OCI-LY7 (cell line): ENCODE data around the gene LPCAT3. TPM values are rescaled to one million over a fixed set of nuclear protein-coding genes. Genes with fewer than 3 reads are reported as not detected.

Experiments
- BruUV-seq: library from RNA; stranded (reverse); fragments of 400-500 nt; replicated peaks from 2 replicates; lab custom pipeline; 2021; lab: Mats Ljungman, UMichigan
- CTCF ChIA-PET: fragments of 300-600 bp; sonication (Branson Sonifier 250); formaldehyde crosslinking; loops from one replicate; lab custom pipeline; 2022; ENCODE audit warnings: antibody characterized with exemption; ENCODE audit not compliant: unreplicated experiment; lab: Charles Lee
- POLR2A ChIA-PET: fragments of 300-600 bp; sonication (Branson Sonifier 250); formaldehyde crosslinking; loops from one replicate; lab custom pipeline; 2022; ENCODE audit warnings: antibody characterized with exemption; lab: Charles Lee
- DNase-seq: peaks from one replicate; pipeline ENCODE4 v3.0.0-alpha.2; 2015; ENCODE audit warnings: low spot score
- H2AFZ ChIP-seq: fragments of 200-600 bp; sonication (generic), shearing (Covaris generic); 2 replicates; pipeline ENCODE4 v1.6.1; 2014; ENCODE audit warnings: mild to moderate bottlenecking, antibody characterized with exemption, low read length, moderate library complexity
- H3K27ac ChIP-seq: fragments of 200-600 bp; sonication (generic); 2 replicates; pipeline ENCODE4 v1.5.1; 2014; ENCODE audit warnings: mixed run types, low read depth, mild to moderate bottlenecking, moderate library complexity, low read length, inconsistent platforms; ENCODE audit not compliant: poor library complexity, severe bottlenecking
- H3K36me3 ChIP-seq: fragments of 200-600 bp; sonication (generic); 2 replicates; pipeline ENCODE4 v1.6.1; 2014; ENCODE audit warnings: mild to moderate bottlenecking, antibody characterized with exemption, low read length, moderate library complexity, mixed read lengths; ENCODE audit not compliant: insufficient read depth
- H3K4me1 ChIP-seq: fragments of 200-600 bp; sonication (generic); 2 replicates; pipeline ENCODE4 v1.5.1; 2014; ENCODE audit warnings: mild to moderate bottlenecking, low read length; ENCODE audit not compliant: insufficient read depth, poor library complexity, severe bottlenecking
- H3K4me2 ChIP-seq: fragments of 200-600 bp; sonication (generic); 2 replicates; pipeline ENCODE4 v1.6.1; 2014; ENCODE audit warnings: mild to moderate bottlenecking, low read length
- H3K4me3 ChIP-seq: fragments of 200-600 bp; sonication (generic); 2 replicates; pipeline ENCODE4 v1.5.1; 2014; ENCODE audit warnings: mild to moderate bottlenecking, low read depth, low read length; ENCODE audit not compliant: poor library complexity, severe bottlenecking
- H3K79me2 ChIP-seq: fragments of 200-600 bp; sonication (generic); 2 replicates; pipeline ENCODE4 v1.6.1; 2016; ENCODE audit warnings: low read depth, mild to moderate bottlenecking, low read length, moderate library complexity, mixed read lengths; ENCODE audit not compliant: insufficient read depth
- H3K9me2 ChIP-seq: fragments of 200-600 bp; sonication (generic); 2 replicates; pipeline ENCODE4 v1.6.1; 2016; ENCODE audit warnings: mild to moderate bottlenecking, low read length, mixed read lengths; ENCODE audit not compliant: insufficient read depth
- H3K9me3 ChIP-seq: fragments of 200-600 bp; sonication (generic); 2 replicates; pipeline ENCODE4 v1.6.1; 2014; ENCODE audit warnings: mild to moderate bottlenecking, mixed run types, low read length, mixed read lengths
- H4K20me1 ChIP-seq: fragments of 200-600 bp; sonication (generic); 2 replicates; pipeline ENCODE4 v1.6.1; 2014; ENCODE audit warnings: mild to moderate bottlenecking, antibody characterized with exemption, low read length, moderate library complexity, mixed read lengths; ENCODE audit not compliant: insufficient read depth
- CTCF ChIP-seq: fragments of 200-600 bp; sonication (generic); conservative IDR thresholded peaks from 2 replicates; pipeline ENCODE4 v1.5.1; 2014; ENCODE audit warnings: mild to moderate bottlenecking, antibody characterized with exemption, low read length, moderate library complexity, mixed read lengths
- EZH2phosphoT487 ChIP-seq: fragments of 200-600 bp; sonication (generic); IDR thresholded peaks from 2 replicates; pipeline ENCODE4 v1.6.1; 2018; ENCODE audit warnings: low read depth, borderline replicate concordance, mild to moderate bottlenecking, mixed run types, antibody characterized with exemption, low read length, moderate library complexity, mixed read lengths
- intact Hi-C: fragments of 100-400 bp; cut with micrococcal nuclease; formaldehyde crosslinking; loops from one replicate; pipeline ENCODE4 v1.10.0; 2022; ENCODE audit not compliant: unreplicated experiment
- total RNA-seq, 2 experiments: library from RNA; depleted of rRNA in 1 of 2; stranded (reverse); fragments of >200 nt in 1 of 2; shearing (Covaris generic) in 1 of 2; gene quantifications; 2 replicates each; pipeline ENCODE4 v1.2.3, GENCODE V29; 2014 to 2022

Gene LPCAT3
- total RNA-seq, 2 experiments from 2014 or later, result 17.4 to 29.7 TPM

GRCh38 chr12:6963016-6963731 lies 55.1 kb downstream of the LPCAT3 start:
- Histone ChIP-seq H3K79me2 (peaks cover 7% of the 10 kb centered on the region; the same call in 1 of the 2 replicates), H3K4me3 (no peak overlapping the region), H3K27ac (no peak overlapping the region), H4K20me1 (no peaks in the 10 kb centered on the region), H3K4me2 (no peak overlapping the region), H3K9me2 (no peaks in the 10 kb centered on the region), H3K9me3 (no peaks in the 10 kb centered on the region), H3K4me1 (peaks cover 78% of the 10 kb centered on the region), H2AFZ (no peak overlapping the region), H3K36me3 (peaks cover 46% of the 10 kb centered on the region)
- intact Hi-C loops, result loop anchor here (5.0 kb wide), 1 partner anchor 91 kb away; the partner anchor contains the start of gene SPSB2
- DNase-seq, result no peak
- ChIA-PET POLR2A (interaction anchor here (1.3 to 9.3 kb wide), 3 partner anchors 17 to 111 kb away, joined by 3 to 155 read pairs (median 55); partner anchors contain the start of genes C12orf57, RNU7-1 and USP5), CTCF (interaction anchor here (10.6 kb wide), 1 partner anchor 18 kb away, joined by 110 read pairs; the partner anchor contains the start of genes C12orf57 and RNU7-1)
- no peak for TF ChIP-seq CTCF
- TF ChIP-seq EZH2phosphoT487, result no peak
- BruUV-seq, result no TSS peak

GRCh38 chr12:6962285-6963015 lies 55.8 kb downstream of the LPCAT3 start:
- CTCF ChIA-PET, result interaction anchor here (10.6 kb wide), 1 partner anchor 17 kb away, joined by 110 read pairs; the partner anchor contains the start of genes C12orf57 and RNU7-1
- Histone ChIP-seq H3K4me3 (no peak overlapping the region), H3K4me1 (peaks cover 78% of the 10 kb centered on the region), H3K4me2 (peak overlapping the region; percentile 75), H3K27ac (no peak overlapping the region), H2AFZ (0 out of 2 replicates have a peak overlapping the region, but pooled peaks have one; percentile 5), H3K36me3 (peaks cover 38% of the 10 kb centered on the region), H4K20me1 (no peaks in the 10 kb centered on the region), H3K79me2 (peaks cover under 1% of the 10 kb centered on the region; the same call in 1 of the 2 replicates), H3K9me2 (no peaks in the 10 kb centered on the region), H3K9me3 (no peaks in the 10 kb centered on the region)
- intact Hi-C loops, result loop anchor here (5.0 kb wide), 1 partner anchor 90 kb away; the partner anchor contains the start of gene SPSB2
- no TSS peak for BruUV-seq
- POLR2A ChIA-PET, result interaction anchor here (0.8 to 9.3 kb wide), 5 partner anchors 11 to 678 kb away, joined by 3 to 155 read pairs (median 3); partner anchors contain the start of genes C12orf57, PTPN6, RNU7-1 and USP5
- DNase-seq, result no peak
- TF ChIP-seq EZH2phosphoT487 (no peak), CTCF (peak; percentile 29)
